ENCODE measurements around the gene EIF4H. TPM values are rescaled to one million over a fixed set of nuclear protein-coding genes. Genes with fewer than 3 reads are reported as not detected.

Gene EIF4H
- total RNA-seq, 2 donors from 2014 or later = 175 to 203 TPM

GRCh38 chr7:74187915-74188675, 13.9 kb downstream of the EIF4H start:
- no peak for DNase-seq (ENCODE audit: low spot score)
- peaks cover 57% of the 10 kb centered on the region for H3K36me3 ChIP-seq
- no peaks in the 10 kb centered on the region for H3K27me3 ChIP-seq
- peaks cover 0 to 61% of the 10 kb centered on the region in 2 donors for H3K4me1 ChIP-seq
- TF ChIP-seq, protein P1, sequence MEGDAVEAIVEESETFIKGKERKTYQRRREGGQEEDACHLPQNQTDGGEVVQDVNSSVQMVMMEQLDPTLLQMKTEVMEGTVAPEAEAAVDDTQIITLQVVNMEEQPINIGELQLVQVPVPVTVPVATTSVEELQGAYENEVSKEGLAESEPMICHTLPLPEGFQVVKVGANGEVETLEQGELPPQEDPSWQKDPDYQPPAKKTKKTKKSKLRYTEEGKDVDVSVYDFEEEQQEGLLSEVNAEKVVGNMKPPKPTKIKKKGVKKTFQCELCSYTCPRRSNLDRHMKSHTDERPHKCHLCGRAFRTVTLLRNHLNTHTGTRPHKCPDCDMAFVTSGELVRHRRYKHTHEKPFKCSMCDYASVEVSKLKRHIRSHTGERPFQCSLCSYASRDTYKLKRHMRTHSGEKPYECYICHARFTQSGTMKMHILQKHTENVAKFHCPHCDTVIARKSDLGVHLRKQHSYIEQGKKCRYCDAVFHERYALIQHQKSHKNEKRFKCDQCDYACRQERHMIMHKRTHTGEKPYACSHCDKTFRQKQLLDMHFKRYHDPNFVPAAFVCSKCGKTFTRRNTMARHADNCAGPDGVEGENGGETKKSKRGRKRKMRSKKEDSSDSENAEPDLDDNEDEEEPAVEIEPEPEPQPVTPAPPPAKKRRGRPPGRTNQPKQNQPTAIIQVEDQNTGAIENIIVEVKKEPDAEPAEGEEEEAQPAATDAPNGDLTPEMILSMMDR (IDR thresholded peaks at IDR 0.05) = no peak
- peak overlapping the region; percentile 5 to 21 for H3K27ac ChIP-seq
- no peaks in the 10 kb centered on the region for H3K9me3 ChIP-seq
- H3K4me3 ChIP-seq = no peak overlapping the region

GRCh38 chr7:74190259-74190658, 16.1 kb downstream of the EIF4H start:
- Histone ChIP-seq H3K27ac (no peak overlapping the region), H3K4me3 (no peak overlapping the region)
- TF ChIP-seq, protein P1 (IDR thresholded peaks at IDR 0.05) = no peak

GRCh38 chr7:74191231-74191630, 17.1 kb downstream of the EIF4H start:
- no peak for DNase-seq (ENCODE audit: low spot score)
- Histone ChIP-seq H3K27ac (no peak overlapping the region), H3K4me1 (peaks cover 0 to 29% of the 10 kb centered on the region in 2 donors), H3K4me3 (no peak overlapping the region), H3K9me3 (no peaks in the 10 kb centered on the region), H3K27me3 (no peaks in the 10 kb centered on the region), H3K36me3 (peaks cover 84% of the 10 kb centered on the region)
- TF ChIP-seq, protein P1 (IDR thresholded peaks at IDR 0.05) = no peak

More at GRCh38 chr7:74190259-74190658, 16.1 kb downstream of the EIF4H start:
- H3K36me3 ChIP-seq = peaks cover 76% of the 10 kb centered on the region
- no peak for DNase-seq (ENCODE audit: low spot score)
- no peaks in the 10 kb centered on the region for H3K9me3 ChIP-seq
- H3K27me3 ChIP-seq = no peaks in the 10 kb centered on the region
- H3K4me1 ChIP-seq = peaks cover 0 to 39% of the 10 kb centered on the region in 2 donors

DNA sequence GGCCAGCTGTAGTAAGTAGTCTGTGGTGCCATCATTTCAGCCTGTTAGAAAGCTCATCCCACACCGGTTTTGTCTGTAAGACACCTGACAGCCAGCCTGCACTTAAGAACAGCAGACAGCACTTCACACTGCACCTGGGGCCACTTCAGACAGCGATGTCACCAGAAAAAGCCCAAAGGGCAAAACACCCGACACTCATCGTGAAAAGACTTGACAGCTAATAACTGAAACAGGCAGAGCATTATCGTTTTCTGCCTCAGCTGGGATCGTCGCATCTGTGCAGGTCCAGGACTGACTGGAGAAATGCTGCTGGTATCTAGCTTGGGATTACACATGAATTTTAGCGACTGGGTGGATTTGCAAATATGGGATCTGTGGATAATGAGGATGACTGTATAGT, 18.9 kb downstream of the EIF4H start:
- DNase-seq (ENCODE audit: low spot score) = no peak
- TF ChIP-seq, protein P1 (IDR thresholded peaks at IDR 0.05) = no peak
- H3K27ac ChIP-seq = no peak overlapping the region
- H3K4me1 ChIP-seq = peaks cover 0 to 11% of the 10 kb centered on the region in 2 donors
- H3K36me3 ChIP-seq = peaks cover 76% of the 10 kb centered on the region
- H3K4me3 ChIP-seq = no peak overlapping the region
- H3K27me3 ChIP-seq = no peaks in the 10 kb centered on the region
- no peaks in the 10 kb centered on the region for H3K9me3 ChIP-seq

DNA sequence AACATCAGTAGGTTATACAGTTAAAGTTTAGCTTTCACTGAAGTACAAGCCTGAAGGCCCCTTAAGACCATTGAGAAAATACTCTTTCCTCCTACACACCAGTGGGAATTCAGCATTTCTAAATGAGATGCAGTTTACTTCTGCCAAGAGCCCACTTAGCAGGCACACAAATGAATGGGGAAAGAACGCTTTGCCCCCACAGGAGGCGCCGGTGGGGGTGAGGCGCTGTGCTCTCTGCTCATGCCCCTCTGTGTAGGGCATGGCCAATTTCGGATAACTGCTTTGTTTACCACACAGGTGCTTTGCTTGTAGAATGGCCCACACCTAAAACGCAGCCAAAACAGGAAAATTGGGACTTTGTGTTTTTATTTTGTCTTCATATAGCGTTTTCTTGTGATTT, 19.8 kb downstream of the EIF4H start:
- TF ChIP-seq, protein P1 (IDR thresholded peaks at IDR 0.05) = no peak
- H3K36me3 ChIP-seq = peaks cover 68% of the 10 kb centered on the region

More for the DNA sequence above, 19.8 kb downstream of the EIF4H start:
- no peaks in the 10 kb centered on the region for H3K27me3 ChIP-seq
- H3K4me1 ChIP-seq = peaks cover 0 to 2% of the 10 kb centered on the region in 2 donors
- DNase-seq (ENCODE audit: low spot score) = no peak
- no peaks in the 10 kb centered on the region for H3K9me3 ChIP-seq
- H3K27ac ChIP-seq = no peak overlapping the region
- no peak overlapping the region for H3K4me3 ChIP-seq
